22Rv1 (cell line): ENCODE data around the gene BCKDK.
"Not testable (repeated sequence)": the region's sequence is repeated elsewhere in the genome, so short reads cannot be mapped to it uniquely, and the experiment has no call there.

Source experiments
- H3K27ac ChIP-seq: fragments of 450-650 bp; 2 replicates; pipeline ENCODE4 v1.5.1; 2017
- ZFX ChIP-seq: fragments of 450-650 bp; IDR thresholded peaks from 2 replicates; pipeline ENCODE4 v1.6.1; 2017; ENCODE audit warnings: antibody characterized with exemption, borderline replicate concordance
- TF ChIP-seq, protein P1 (sequence below): fragments of 450-650 bp; IDR thresholded peaks from 2 replicates; pipeline ENCODE4 v1.5.1; 2017; ENCODE audit warnings: mild to moderate bottlenecking

The BCKDK gene

DNA sequence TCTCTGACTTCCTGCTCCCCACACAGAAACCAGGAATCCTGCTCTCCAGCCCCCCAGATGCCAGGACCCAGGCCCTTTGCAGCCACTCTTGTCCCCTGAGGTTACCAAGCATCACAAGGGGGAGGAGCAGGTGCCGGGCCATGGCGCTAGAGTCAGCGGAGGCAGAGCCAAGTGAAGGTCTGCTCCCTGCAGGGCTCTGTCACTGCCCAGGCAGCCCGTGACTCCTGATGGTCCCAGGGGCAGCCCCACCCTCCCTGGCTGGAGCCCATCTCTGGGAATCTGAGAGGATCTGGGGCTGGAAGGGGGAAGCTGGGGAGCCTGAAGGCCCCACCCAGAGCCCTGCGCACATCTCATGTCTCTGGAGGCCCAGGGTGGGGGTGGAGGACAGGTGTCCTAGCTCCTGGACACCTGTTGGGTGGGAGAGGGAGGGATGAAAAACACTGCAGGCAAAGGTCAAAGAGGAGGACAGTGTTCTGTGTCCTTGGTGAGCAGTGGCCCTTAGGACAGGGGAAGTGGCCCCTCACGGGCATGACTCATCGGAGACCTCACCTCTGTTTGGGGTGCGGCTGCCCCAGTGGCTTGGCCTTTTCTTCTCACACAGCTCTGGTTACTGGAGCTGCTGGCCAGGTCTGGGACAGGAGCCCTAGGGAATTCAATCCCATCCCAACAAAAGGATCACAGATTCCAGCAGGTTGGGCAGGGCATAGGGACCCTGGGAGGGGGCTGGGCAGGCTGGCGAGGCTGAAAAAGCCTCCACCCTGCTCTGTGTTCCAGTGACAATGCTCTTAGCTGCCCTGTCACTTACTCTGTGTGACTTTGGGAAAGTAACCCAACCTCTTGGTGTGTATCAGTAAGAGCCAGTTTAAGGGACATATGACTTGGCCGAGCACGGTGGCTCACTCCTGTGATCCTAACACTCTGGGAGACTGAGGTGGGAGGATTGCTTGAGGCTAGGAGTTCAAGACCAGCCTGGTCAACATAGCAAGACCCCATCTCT lies 42.0 kb downstream of the BCKDK start, which contains the start of gene PRSS36:
Gene PRSS36, minus strand, starts transcription at position 173 of the 997 bp plus-strand sequence. Its CDS starts 31 bp downstream, at position 142.
- H3K27ac ChIP-seq: no peak within 1 kb of the TSS
- TF ChIP-seq, protein P1, sequence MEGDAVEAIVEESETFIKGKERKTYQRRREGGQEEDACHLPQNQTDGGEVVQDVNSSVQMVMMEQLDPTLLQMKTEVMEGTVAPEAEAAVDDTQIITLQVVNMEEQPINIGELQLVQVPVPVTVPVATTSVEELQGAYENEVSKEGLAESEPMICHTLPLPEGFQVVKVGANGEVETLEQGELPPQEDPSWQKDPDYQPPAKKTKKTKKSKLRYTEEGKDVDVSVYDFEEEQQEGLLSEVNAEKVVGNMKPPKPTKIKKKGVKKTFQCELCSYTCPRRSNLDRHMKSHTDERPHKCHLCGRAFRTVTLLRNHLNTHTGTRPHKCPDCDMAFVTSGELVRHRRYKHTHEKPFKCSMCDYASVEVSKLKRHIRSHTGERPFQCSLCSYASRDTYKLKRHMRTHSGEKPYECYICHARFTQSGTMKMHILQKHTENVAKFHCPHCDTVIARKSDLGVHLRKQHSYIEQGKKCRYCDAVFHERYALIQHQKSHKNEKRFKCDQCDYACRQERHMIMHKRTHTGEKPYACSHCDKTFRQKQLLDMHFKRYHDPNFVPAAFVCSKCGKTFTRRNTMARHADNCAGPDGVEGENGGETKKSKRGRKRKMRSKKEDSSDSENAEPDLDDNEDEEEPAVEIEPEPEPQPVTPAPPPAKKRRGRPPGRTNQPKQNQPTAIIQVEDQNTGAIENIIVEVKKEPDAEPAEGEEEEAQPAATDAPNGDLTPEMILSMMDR: no peak
- no peak for TF ChIP-seq ZFX

DNA sequence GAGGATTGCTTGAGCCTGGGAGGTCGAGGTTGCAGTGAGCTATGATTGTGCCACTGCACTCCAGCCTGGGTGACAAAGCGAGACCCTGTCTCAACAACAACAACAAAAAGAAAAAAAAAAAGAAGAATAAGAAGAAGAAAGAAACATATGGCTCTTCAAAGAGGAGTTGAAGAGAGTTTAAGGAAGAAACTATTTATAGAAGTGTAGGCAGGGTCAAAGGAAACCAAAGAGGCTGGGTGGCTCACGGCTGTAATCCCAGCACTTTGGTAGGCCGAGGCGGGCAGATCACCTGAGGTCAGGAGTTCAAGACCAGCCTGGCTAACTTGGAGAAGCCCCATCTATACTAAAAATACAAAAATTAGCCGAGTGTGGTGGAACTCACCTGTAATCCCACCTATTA lies 42.8 kb downstream of the BCKDK start:
- not testable (repeated sequence) for H3K27ac ChIP-seq

DNA sequence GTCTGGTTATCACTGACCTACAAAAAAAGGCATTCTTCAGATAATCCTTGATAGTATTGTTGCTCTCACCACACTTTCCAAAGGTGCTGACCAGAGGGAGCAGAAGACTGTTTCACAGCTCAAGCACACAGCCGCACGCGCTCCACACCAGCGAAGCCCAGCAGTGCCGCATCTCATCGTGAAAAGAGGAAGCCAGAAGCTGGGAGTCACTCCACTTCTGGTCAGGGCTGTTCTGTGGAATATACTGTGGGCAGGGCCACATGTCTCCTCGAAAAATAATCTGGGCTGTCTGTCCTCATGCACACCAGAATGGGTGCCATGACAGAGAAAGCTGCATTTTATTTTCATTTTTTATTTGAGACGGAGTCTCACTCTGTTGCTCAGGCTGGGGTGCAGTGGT lies 49.0 kb downstream of the BCKDK start:
- TF ChIP-seq, protein P1: no peak
- TF ChIP-seq ZFX: no peak
- no peak overlapping the region for H3K27ac ChIP-seq
